GM04503 (cell line): Measurements from ENCODE around the gene KRTAP5-4.
"Not testable (repeated sequence)": the region's sequence is repeated elsewhere in the genome, so short reads cannot be mapped to it uniquely, and the experiment has no call there.

Source experiments
- DNase-seq: peaks from one replicate; pipeline ENCODE4 v3.0.0-alpha.2; 2012; ENCODE audit warnings: low read depth

Gene KRTAP5-4

DNA sequence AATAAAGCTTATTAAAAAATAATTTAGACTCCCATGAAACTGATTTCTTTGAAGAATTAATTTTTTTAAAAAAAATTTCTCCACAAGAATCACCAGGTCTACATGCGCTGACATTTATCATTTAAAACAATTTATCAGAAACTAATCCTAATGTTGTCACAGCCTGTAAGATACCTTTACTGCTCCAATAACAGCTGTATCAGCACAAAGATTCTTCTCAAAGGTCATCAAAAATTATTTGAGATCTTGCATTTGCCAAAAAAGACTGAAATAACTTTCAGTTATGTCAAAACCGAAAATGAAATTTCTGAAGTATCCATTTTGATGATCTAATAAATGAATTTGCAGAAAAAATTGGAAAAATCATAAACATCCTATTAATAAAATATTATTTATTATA, 15.7 kb upstream of the KRTAP5-4 start:
- no peak for DNase-seq

DNA sequence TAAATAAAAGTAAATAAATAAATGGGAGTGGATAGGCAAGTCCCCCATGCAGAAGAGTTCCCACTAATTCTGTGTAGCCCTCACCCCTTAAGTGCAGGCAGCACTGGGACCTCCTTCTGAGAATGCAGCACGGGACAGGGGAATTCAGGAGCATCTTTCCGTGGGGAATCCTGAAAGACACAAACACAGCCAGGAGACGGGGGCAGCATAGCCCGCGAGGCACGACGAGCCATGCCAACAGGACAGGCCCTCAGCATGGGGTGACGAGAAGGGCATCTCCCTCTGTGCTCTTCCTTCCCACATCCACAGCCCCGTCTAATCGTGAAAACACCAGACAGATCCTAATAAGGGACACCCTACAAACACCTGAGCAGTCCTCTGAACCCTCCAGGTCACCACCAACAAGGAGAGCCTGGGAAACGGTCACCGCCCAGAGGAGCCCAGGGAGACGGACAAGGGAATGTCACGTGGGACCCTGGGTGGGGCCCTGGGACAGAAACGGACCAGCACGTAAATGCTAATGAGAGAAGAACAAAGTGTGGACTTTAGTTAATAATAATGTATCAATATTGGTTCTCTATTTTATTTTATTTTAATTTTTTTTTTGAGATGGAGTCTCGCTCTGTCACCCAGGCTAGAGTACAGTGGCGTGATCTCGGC, 14.5 kb upstream of the KRTAP5-4 start:
- no peak for DNase-seq

DNA sequence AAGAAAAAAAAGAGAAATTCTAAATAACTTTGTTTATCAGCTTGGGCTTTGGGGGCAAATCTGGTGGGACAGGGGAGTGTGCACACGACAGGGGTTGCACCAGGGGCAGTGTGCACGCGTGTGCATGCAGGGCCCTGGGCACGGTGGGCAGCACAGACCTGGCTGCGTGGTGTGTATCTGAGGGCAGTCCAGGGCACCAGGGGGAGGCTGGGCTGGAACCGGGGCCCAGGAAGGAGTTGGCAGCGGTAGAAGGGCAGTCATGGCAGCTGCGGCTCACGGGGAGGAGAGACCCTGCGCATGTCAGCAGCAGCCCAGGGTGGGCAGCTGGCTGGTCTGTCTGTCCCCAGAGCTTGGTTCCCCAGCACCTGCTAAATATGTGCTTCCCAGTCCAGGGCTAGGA, 11.9 kb upstream of the KRTAP5-4 start:
- DNase-seq, result no peak

DNA sequence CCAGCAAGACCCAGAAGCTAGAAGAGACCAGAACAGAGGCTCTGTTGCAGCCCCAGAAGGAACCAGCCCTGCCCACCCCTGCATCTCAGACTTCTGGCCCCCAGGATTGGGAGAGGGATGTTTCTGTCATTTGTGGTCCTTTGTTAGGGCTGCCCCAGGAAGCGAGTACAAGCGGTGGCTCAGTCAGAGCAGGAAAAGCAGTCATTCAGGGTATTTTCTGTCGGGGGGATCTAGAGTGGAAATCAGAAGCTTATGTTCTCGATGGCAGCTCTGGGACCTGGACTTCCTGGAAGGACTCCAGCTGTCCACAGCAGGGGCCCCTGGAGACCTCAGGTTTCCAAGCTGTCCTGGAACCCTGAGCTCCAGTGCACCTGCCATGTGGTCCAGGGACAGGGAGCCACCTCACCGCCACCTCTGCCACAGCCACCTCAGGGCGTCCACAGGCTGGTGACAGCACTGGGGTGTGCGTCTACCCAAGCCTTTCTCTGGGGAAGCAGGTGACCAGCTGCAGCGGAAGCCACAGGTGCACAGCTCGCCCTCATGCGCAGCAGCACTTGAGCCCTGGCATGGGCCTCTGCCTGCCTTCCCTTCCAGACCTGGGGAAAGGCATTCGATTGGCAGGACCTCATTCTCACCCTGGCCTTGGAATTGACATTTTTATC, 10.2 kb upstream of the KRTAP5-4 start:
- DNase-seq, result no peak

DNA sequence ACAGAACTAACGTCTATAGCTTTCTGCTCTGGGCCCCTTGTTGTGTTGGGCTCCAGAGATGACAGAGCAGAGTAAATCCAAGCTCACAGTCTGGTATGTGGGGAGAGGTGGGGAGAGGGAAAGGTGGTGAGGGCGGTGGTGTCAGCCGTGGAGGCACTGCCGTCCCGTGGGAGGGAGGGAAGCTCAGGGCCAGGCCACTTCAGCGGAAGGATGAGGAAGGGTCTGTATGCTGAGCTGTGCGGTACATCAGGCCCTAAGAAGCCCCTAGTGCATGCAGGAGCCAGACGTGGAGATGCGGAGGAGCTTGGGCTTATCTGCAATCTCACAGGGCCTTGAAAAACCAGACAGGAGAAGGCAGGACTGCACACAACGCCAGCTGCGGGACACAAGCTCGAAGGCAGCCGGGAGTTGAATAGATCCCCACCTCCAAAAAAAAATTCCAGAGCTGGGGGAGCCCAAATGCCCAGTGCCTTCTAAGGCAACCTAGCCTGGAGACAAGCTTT, 9.2 kb upstream of the KRTAP5-4 start:
- DNase-seq, result no peak

DNA sequence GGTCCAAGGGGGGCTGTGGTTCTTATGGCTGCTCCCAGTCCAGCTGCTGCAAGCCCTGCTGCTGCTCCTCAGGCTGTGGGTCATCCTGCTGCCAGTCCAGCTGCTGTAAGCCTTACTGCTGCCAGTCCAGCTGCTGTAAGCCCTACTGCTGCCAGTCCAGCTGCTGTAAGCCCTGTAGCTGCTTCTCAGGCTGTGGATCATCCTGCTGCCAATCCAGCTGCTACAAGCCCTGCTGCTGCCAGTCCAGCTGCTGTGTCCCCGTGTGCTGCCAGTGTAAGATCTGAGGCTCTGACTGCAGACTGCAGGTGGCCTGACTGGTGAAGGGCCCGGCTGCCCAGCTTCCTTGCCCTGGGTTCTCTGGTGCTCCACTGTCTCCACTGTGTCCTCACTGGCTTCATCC, 8.3 kb upstream of the KRTAP5-4 start:
- no peak for DNase-seq

DNA sequence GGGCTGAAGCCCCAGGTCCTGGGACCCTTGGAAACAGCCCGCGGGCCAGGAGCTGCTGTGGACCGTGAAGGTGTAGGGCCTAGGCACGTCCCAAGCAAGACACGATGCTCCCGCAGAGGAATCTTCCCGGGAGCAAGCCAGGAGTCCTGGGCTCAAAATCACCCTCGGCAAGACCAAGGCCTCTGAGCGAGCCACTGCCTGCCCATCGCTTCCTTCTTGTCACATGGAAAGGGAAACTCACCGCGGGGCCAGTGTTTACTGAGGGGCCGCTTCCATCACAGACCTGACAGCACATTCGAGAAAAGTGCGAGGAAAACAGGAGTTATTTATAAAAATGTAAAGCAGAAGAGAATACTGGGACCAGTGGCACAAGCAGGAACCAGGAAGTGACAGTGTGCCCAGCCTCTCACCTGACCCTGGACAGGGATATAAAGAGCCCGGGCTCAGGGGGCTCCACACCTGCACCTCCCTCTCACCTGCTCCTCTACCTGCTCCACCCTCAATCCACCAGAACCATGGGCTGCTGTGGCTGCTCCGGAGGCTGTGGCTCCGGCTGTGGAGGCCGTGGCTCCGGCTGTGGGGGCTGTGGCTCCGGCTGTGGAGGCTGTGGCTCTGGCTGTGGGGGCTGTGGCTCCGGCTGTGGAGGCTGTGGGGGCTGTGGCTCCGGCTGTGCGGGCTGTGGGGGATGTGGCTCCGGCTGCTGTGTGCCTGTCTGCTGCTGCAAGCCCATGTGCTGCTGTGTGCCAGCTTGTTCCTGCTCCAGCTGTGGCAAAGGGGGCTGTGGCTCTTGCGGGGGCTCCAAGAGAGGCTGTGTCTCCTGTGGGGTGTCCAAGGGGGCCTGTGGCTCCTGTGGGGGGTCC, 7.6 kb upstream of the KRTAP5-4 start, which contains the start of gene KRTAP5-5:
TSS of gene KRTAP5-5 (plus strand) at position 450 of the 860 bp plus-strand sequence. CDS start at position 516, 66 bp downstream.
- no peak for DNase-seq

DNA sequence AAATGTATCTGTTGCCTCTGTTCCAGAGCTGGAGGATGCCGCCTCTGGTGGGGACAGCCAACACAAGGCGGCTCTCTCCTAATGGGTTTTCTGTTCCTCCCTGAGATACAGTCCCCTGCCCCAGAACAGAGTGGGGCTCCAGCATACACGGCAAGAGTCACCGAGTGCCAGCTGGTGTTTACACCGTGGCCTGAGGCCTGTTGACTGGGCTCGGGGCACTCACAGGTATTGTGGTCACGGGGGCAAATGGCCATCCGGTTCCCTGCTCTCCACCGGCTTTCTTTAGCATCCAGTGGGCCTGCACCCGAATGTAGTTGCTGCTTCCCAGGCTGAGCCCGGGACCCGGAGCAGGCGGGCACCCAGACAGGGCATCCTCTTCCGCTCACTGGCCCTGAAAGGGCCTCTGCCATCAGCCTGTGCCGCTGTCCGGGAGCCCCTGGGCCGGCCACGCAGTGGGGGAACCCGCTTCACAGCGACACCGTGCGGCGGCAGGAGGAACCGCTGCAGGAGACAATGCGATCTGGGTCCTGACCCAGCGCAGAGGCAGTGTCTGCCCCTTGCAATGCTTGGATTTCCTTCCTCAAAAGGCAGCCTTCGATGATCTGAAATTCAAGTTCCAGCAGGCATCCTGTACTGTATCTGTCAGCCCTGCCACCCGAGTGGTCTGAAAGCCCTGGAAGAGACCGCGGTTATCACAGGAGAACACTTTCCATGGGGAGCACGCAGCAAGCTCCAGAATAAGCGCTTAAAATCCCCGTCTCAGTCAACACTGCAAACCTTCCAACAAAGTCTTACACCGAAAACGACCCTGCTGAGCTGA, 6.8 kb upstream of the KRTAP5-4 start:
- no peak for DNase-seq

DNA sequence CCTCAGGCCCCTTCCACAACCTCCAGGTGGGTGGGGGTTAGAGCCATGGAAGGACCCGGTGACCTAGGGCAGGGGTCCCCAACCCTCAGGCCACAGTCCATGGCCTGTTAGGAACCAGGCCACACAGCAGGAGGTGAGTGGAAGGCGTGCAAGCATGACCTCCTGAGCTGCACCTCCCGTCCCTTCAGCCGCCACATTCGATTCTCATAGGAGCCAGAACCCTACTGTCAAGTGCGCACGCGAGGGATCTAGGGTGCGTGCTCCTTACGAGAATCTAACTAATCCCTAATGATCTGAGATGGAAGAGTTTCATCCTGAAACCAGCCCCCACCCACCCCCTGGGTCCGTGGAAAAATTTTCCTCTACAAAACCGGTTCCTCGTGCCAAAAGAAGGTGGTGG, 3.6 kb upstream of the KRTAP5-4 start:
- DNase-seq, result no peak

DNA sequence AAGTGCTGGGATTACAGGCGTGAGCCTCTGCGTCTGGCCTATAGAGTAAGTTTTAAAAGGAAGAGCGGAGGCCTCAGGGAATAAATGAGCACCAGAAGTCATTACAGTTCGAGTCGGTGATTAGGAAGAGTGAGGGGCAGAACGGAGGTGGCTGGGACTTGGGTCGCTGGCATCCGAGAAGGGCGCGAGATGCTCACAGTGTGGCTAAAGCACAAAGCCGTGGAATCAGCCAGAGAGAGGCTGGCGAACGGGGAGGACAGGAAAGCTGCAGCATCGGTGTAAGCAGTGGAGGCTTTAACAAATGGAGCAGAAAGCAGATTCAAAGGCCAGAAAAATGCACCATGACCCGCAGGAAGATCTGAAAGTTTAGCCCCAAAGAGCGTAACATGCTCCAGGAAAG, 2.7 kb upstream of the KRTAP5-4 start:
- no peak for DNase-seq

DNA sequence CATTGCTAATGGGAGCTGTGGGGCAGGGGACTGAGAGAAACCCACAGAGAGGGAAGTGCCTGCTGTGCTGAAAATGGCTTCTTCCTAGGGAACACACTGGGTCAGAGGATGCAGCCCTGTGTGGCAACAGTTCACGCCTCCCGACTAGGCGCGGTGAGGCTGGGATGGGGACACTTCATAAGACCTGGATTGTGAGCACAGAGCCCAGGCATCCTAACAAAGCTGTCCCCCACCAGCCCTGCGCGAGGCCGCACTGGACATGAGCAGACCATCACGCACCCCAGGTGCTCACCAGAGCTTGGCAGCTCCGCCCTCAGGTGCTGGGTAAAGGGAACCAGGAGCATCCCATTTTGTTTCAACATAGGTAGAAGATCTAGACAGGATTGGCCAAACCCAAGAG, 1.8 kb upstream of the KRTAP5-4 start:
- no peak for DNase-seq

DNA sequence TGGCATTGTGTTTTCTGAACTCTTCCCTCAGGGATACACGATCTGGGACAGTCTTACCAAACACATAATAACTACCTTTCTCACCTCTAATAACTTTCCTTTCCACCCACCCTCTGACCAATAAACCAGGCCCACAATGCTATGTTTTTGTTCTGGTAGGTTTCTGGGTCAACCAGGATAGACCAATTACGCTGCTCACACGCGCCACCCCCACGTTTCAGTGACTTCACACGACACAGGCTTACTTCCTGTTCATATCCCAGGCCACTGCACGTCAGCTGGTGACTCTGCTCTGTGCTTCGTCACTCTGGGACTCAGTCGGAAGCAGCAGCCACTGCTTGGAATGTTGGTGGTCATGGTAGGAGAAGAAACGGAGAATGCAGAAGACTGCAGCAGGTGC, 2.5 kb downstream of the KRTAP5-4 start:
- no peak for DNase-seq

DNA sequence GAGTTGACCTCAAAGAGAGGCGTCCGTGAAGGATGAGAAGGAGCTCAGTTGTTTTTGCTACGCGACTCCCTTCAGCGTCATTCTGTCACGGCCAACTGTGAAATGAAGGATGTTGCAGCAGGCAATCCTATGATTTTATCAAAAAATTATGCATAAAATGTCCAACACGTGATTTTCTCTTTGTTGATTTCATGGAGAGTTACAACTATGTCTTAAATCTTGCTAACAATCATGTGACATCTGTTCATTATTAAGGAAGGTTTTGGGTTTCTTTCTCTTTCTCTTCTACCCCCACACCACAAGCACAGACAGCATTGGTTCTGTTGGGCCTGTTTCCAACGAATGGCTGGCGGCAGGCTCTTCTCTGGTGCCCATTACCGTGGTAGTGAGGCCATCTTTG, 3.7 kb downstream of the KRTAP5-4 start:
- DNase-seq, result no peak

DNA sequence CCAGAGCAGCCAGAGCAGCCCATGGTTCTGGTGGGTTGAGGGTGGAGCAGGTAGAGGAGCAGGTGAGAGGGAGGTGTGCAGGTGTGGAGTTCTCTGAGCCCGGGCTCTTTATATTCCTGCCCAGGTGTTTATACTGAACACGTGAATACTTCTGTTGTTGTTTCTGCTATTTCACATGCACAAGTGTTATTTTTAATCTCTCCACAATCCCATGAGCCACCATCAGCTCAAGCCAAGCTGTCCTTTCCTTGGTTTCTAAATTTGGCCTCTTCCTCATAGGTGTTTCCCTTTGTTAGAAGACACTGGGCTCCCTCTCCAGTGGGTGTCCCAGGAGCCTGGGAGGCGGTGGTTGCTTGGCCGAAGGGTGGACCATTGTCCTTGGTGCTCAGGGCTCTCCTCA, 13.6 kb downstream of the KRTAP5-4 start, which contains the start of gene KRTAP5-3:
TSS of gene KRTAP5-3 (minus strand) at position 101 of the 400 bp plus-strand sequence. CDS start at position 23, 78 bp downstream.
- no peak for DNase-seq

DNA sequence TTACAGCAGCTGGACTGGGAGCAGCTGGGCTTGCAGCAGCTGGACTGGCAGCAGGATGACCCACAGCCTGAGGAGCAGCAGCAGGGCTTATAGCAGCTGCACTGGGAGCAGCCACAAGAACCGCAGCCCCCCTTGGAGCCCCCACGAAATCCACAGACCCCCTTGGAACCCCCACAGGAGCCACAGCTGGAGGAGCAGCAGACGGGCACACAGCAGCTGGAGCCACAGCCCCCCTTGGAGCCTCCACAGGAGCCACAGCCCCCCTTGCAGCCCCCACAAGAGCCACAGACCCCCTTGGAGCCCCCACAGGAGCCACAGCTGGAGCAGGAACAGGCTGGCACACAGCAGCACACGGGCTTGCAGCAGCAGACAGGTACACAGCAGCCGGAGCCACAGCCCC, 14.0 kb downstream of the KRTAP5-4 start:
- not testable (repeated sequence) for DNase-seq

DNA sequence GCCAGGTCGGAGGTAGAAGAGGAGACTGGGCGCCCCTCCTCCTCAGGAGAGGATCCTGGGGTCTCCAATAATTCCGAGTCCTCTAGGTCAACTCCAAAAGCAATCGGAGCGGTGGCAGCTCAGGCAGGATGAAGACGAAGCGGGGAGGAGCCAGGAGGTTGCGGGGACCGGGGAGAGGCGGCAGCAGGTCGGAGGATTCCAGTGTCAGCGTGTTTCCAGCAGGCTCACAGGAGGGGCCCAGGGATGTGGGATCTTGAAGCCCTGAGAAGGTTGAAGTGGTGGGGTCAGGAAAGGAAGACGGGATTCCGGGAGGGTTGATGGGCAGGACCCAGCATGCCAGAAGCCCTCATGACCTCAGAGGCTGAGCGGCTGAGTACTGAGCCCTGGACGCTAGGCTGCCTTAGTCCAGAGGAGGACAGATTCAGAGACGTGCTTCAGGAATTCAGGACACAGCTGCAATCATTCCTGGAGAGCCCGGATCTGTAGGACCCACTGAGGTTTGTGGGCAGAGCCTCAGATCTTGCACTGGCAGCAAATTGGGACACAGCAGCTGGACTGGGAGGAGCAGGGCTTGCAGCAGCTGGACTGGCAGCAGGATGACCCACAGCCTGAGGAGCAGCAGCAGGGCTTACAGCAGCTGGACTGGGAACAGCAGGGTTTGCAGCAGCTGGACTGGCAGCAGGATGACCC, 14.6 kb downstream of the KRTAP5-4 start:
- DNase-seq, result not testable (repeated sequence)

DNA sequence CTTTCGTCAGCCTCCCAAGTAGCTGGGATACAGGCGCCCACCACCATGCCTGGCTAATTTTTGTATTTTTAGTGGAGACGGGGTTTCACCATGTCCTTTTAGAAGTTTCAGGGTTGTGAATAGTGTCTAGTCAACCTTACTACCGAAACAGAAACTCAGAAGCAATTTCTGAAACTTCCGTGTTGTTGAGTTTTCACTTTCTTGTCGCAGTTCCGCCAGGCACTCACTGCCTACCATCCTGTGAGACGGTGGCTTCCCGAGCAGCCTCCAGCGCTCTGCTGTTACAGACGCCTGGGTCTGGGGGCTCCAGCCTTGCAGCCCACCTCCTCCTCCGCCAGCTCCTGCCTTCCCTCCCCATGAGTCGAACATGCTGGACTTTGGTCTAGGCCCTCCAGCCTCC, 16.0 kb downstream of the KRTAP5-4 start:
- not testable (repeated sequence) for DNase-seq

DNA sequence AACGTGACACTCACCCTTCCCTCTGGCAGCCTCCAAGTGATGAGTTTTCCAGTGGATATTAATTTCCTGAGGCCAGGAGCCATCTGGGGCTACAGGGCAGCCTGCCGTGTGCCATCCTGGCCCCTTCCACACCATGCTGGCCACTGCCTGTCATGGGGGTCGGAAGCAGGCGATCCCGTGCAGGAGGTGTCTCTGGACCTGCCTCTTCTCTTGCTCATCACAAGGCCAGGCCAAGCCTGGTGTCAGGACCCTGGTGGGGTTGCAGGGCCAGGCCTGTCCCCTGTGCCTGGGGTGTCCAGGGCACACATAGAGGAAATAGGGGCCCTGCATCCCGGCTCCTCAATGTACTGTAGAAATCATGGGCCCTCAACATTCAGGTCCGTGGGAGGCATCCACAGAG, 17.2 kb downstream of the KRTAP5-4 start:
- no peak for DNase-seq

DNA sequence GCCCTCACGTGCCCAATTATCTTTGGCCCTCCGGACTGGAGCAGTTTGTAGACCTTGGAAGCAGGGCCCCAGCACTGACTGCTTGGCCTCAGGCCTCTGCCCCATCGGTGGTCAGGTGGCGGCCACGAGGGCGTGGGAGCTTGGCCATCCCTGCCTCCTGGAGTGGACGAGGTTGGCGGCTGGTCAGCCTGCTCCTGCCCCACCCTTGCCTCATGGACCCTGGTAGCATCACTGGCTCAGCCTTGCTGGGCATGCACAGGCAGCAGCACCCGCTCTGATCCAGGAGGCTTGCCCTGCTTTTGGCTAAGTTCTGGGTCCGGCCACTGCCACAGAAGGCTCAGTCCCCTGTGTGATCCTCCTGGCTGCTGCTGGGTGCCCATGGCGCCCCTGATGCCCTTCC, 17.8 kb downstream of the KRTAP5-4 start:
- DNase-seq, result no peak

DNA sequence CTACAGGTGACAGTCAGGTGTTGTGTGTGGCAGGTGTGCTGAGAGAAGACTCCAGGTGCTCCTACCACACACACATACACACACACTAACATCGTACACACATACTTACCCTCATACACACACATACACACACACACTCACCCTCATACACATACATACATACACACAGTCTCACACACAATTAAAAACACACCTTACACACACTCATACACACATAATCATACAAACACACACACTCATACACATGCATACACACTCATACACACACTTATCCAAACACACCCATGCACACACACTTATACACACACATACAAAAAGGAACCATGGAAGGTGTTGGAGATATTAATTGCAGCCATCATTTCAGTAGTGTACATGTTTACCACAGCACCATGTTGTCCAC, 18.3 kb downstream of the KRTAP5-4 start:
- DNase-seq, result no peak

DNA sequence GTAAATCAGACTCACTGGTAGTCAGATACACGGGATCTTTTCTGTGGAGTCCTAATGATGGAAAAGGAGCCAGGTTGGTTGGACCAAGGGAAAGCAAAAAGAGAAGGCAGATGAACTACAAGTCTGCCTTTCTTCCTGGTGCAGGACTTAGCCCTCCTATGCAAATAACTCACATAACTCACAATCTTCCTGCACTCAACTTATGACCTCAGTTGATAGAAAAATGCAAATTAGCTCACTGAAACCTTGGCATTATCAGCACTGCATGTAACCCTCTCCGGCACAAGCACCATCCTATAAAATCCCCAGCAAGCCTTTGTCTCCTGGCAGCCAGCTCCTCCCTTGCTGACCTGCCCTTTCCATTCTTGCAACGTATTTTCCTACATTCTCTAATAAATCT, 20.3 kb downstream of the KRTAP5-4 start:
- not testable (repeated sequence) for DNase-seq
